Left hindlimb (tissue), 1 donor: Measurements from ENCODE around the gene MYO1E.
"Not testable (repeated sequence)": the region's sequence is repeated elsewhere in the genome, so short reads cannot be mapped to it uniquely, and the experiment has no call there.

ENCODE experiments used
- DNase-seq: peaks from one replicate; pipeline ENCODE4 v3.0.0-alpha.2; 2018

Gene MYO1E

GRCh38 chr15:59347915-59348314 is 24.8 kb downstream of the MYO1E start:
- no peak for DNase-seq

GRCh38 chr15:59346951-59347350 is 25.7 kb downstream of the MYO1E start:
- DNase-seq: no peak

- no peak for DNase-seq
Measured at GRCh38 chr15:59345326-59345725, 27.3 kb downstream of the MYO1E start.

- no peak for DNase-seq
Measured at GRCh38 chr15:59344311-59344710, 28.4 kb downstream of the MYO1E start.

- DNase-seq: no peak
Measured at GRCh38 chr15:59340325-59340724, 32.3 kb downstream of the MYO1E start.

GRCh38 chr15:59339252-59339672 is 33.4 kb downstream of the MYO1E start:
- DNase-seq: no peak

- no peak for DNase-seq
Measured at GRCh38 chr15:59338414-59338813, 34.3 kb downstream of the MYO1E start.

GRCh38 chr15:59336725-59337124 is 35.9 kb downstream of the MYO1E start:
- DNase-seq: not testable (repeated sequence)

- no peak for DNase-seq
Measured at GRCh38 chr15:59335207-59335786, 37.4 kb downstream of the MYO1E start.

- DNase-seq: no peak
Measured at GRCh38 chr15:59334076-59334415, 38.6 kb downstream of the MYO1E start.

- DNase-seq: no peak
Measured at GRCh38 chr15:59333401-59334075, 39.1 kb downstream of the MYO1E start.

GRCh38 chr15:59332009-59332408 is 40.7 kb downstream of the MYO1E start:
- DNase-seq: no peak

- DNase-seq: no peak
Measured at GRCh38 chr15:59330649-59331048, 42.0 kb downstream of the MYO1E start.

GRCh38 chr15:59329570-59330350 is 42.9 kb downstream of the MYO1E start:
- DNase-seq: peak; percentile 47

- no peak for DNase-seq
Measured at GRCh38 chr15:59329091-59329490, 43.6 kb downstream of the MYO1E start.

GRCh38 chr15:59327942-59328341 is 44.7 kb downstream of the MYO1E start:
- no peak for DNase-seq

GRCh38 chr15:59326856-59327255 is 45.8 kb downstream of the MYO1E start:
- DNase-seq: no peak

- DNase-seq: no peak
Measured at GRCh38 chr15:59322056-59322759, 50.5 kb downstream of the MYO1E start.

- no peak for DNase-seq
Measured at GRCh38 chr15:59321000-59321689, 51.5 kb downstream of the MYO1E start.

- no peak for DNase-seq
Measured at GRCh38 chr15:59317211-59317610, 55.5 kb downstream of the MYO1E start.

- peak; percentile 55 for DNase-seq
Measured at GRCh38 chr15:59315914-59316451, 56.7 kb downstream of the MYO1E start.

- peak; percentile 88 for DNase-seq
Measured at GRCh38 chr15:59313641-59314332, 58.9 kb downstream of the MYO1E start.
